GM20431 (cell line): ENCODE results near the gene ASIC1.

Experiments
- in situ Hi-C: fragments of 300-500 bp; cut with MseI, MboI; formaldehyde crosslinking; loops from one replicate; pipeline ENCODE4 v1.15.0; 2020; ENCODE audit warnings: low sequenced_read_pairs; ENCODE audit not compliant: unreplicated experiment

Gene ASIC1

DNA sequence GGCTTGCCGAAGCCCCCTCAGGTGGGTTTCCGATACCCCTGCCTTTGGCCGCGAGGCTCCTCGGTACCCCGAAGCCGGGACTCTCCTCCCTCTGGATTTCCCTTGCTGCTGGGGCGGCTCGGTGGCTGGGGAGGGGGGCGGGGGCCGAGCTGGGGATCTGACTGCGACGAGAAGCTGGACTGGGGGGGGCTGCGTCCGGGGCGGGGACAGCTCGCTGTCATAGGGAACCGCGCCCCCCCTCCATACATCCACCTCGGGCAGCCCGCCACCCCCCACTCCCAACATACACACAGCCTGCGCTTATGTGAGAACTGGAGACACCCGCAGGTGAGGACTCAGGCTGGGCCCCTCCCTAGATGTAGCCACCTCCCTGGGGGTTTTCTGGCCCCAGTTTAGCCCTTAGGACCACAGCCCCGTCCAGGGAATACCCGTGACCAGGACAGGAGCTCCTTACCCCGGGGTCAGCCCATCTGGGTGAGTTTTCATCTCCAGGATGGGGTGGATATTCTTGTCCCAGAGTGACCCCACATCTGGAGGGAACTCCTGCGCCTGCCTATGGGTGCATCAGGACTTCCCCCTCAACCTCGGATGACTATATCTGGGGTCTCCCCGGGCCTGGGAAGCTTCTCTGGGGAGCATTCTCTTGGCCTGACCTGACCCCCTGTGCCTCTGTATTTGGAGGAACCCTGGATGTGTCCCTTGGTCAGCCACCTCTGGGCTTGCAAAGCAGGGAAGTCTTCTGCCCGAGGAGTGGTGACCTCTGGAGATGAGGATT, 687 bp downstream of the ASIC1 start:
- in situ Hi-C loops: loop anchor here (10.0 kb wide), 1 partner anchor 83 kb away; the partner anchor contains the start of gene AQP6

GRCh38 chr12:50058743-50059312, 1.4 kb downstream of the ASIC1 start:
- in situ Hi-C loops: loop anchor here (10.0 kb wide), 1 partner anchor 84 kb away; the partner anchor contains the start of gene AQP6

DNA sequence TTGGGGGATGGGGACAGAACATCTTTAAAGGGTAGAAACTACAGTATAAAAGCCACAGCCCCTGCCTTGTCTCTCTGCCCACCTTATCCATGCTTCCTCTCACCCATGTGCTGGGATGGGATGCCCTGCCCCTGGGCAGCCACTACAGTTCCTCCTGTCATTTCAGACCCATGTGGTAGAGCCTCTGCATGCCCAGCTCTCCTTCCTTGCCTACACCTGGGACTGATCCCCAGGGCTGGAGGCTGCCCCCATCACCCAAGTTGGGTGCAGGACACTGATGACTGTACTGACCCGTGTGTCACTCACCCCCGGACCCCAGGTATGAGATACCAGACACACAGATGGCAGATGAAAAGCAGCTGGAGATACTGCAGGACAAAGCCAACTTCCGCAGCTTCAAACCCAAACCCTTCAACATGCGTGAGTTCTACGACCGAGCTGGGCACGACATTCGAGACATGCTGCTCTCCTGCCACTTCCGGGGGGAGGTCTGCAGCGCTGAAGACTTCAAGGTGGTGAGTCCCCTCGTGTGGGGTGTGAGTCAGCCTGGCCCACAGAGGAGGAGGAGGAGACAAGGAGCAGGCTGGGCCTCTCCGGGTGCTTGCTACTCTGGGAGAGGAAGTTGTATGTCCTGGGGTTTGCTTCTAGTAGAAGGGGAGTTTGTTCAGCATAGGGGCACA, 2.2 kb downstream of the ASIC1 start:
- in situ Hi-C loops: loop anchor here (10.0 kb wide), 1 partner anchor 85 kb away; the partner anchor contains the start of gene AQP6

DNA sequence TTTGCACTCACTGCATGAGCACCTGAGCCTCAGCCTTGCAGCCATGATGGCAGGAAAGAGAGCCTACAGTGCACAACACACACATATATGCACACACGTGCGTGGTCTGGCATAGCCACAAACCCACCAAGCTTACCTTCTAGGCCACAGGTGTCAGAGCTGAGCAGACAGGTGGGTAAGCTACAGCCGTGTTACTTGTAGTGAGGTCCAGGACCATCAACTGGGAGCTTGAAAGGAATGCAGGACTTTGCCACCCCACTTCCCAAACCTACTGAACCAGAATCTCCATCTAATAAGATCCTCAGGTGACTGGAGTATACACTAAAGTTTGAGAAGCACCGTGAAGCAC, 2.7 kb downstream of the ASIC1 start:
- in situ Hi-C loops: no loop called here

- in situ Hi-C loops: no loop called here
These were observed 3.8 kb downstream of the ASIC1 start for GRCh38 chr12:50061171-50061570.

- in situ Hi-C loops: no loop called here
These were observed 4.7 kb downstream of the ASIC1 start for GRCh38 chr12:50061946-50062686.

GRCh38 chr12:50062728-50063460, 5.5 kb downstream of the ASIC1 start:
- in situ Hi-C loops: no loop called here

DNA sequence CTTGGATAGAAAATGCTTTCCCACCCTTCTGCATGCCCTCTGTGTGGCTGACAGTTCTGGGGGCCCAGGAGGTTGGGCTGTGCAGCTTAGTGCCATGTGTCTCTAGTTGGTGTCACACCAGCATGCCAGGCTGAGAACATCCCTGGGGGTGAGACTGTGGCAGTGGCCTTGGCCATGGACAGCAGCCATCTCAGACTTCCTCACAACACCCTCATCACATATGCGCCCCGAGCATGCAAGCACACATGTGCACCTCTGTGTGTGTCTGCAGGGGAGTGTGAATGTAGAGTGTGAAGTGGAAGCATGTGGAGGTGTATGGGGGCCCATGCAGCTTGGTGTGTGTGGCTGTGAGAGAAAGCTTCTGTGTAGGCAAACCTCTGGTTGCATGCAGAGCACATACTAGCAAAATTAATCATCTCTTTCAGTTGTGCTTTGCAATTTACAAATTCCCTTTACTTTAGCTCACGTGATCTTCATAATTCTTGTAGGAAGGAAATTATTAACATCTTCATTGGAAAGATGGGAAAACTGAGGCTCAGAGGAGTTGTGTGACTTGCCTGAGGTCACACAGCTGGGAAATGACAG, 8.4 kb downstream of the ASIC1 start:
- in situ Hi-C loops: no loop called here

DNA sequence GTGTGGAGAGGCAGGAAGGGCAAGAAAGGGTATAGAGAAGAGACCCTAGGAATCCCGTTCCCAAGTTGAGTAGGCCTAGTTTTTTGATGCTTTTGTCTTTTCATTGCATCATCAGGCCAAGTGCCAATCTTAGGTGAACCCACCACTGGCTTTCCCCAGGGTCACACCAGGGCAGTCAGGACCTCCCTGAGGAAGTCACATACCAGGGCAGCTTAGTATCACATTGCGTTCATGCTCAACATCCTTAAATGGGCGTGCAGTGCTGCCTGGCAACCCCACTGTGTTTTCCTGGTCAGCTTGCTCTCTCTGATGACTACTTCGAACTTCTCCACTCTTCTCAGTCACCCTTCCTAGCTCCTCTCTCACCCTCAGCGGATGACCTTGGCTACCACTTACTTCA, 9.0 kb downstream of the ASIC1 start:
- in situ Hi-C loops: no loop called here

- in situ Hi-C loops: no loop called here
These were observed 11.7 kb downstream of the ASIC1 start for GRCh38 chr12:50069069-50069468.

- in situ Hi-C loops: no loop called here
These were observed 12.1 kb downstream of the ASIC1 start for GRCh38 chr12:50069539-50069938.

- in situ Hi-C loops: no loop called here
These were observed 13.1 kb downstream of the ASIC1 start for GRCh38 chr12:50070314-50071060.

DNA sequence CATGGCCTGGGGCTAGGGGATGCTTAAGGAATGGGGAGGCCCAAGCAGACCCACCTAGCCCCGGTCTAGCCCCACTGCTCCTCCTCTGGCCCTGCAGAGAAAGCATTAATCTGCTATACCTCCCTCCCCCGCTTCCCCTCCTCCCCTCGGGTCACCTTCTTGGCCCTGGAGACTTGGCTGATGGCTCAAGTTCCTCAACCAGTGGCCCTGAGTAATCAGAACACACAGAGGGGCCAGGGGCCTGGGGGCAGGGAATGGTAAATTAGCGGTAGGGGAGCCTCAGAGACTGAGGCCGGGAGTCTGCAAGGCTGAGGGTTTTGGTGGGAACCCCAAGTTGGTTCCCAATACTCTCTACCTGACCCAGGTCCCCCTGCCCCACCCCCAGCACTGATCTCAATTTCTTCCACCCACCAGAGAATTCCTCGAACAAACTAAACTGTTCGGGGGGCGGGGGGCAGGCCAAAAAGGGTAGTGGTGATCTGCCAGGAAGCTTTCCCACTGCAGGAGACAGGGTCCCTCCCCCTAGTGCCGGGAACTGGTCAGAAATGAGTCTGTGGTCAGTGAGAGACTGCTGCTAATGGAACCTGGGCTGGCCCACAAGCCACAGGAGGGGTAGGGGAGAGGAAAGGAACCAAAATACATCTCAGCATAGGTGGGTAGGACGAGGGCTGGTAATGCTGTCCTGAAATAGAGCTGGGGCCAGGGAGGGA, 15.0 kb downstream of the ASIC1 start:
- in situ Hi-C loops: no loop called here

DNA sequence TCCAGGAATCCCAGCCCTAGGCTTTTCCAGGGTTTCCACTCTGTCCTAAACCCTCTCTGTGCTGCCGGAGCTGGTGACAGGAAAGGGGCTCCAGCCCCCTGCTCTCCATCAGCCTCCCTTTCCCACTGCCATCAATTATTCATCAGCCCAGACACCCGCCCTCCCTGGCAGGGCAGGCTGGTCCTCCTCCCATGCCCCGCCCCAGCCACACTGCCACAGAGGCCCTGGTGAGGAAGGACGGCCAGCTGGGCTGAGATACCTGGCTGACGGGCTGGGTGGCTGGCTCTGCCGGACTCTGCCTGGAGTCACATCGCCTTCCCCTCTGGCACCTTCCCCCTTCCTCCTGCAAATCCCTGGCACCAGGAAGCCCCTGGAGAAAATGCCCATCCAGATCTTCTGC, 15.8 kb downstream of the ASIC1 start:
- in situ Hi-C loops: no loop called here

- in situ Hi-C loops: no loop called here
These were observed 16.3 kb downstream of the ASIC1 start for GRCh38 chr12:50073712-50074111.

- in situ Hi-C loops: no loop called here
These were observed 17.8 kb downstream of the ASIC1 start for GRCh38 chr12:50074936-50075807.

GRCh38 chr12:50075808-50076170, 18.4 kb downstream of the ASIC1 start:
- in situ Hi-C loops: no loop called here
